Common myeloid progenitor, CD34-positive (primary cell): ENCODE results near the gene USP22.

Experiments used
- CTCF ChIA-PET: fragments of 350-600 bp; sonication (Branson Sonifier 250); formaldehyde crosslinking; loops from one replicate; lab custom pipeline; 2021; ENCODE audit warnings: antibody characterized with exemption; lab: Charles Lee
- POLR2A ChIA-PET: fragments of 350-600 bp; sonication (Branson Sonifier 250); formaldehyde crosslinking; loops from one replicate; lab custom pipeline; 2021; ENCODE audit warnings: antibody characterized with exemption; lab: Charles Lee
- DNase-seq, 3 donors: peaks; one replicate each; pipeline versions ENCODE4 v3.0.0 to v3.0.0-alpha.2; 2013
- H3K27ac ChIP-seq, 2 experiments: 1 replicate in 1 of 2; 2 replicates in 1 of 2; pipeline ENCODE4 v1.7.0; 2013; ENCODE audit warnings: inconsistent platforms in 2 of 2, low read length in 2 of 2, mild to moderate bottlenecking in 2 of 2, low read depth in 1 of 2, moderate library complexity in 1 of 2; ENCODE audit not compliant: severe bottlenecking in 2 of 2, insufficient read depth in 1 of 2, poor library complexity in 1 of 2
- H3K27me3 ChIP-seq, 5 experiments: replicated peaks in 2 of 5; 1 replicate in 3 of 5; 2 replicates in 2 of 5; pipeline versions ENCODE4 v1.6.1 to v1.7.0; 2013; ENCODE audit warnings: low read length in 4 of 5, mild to moderate bottlenecking in 2 of 5, moderate library complexity in 2 of 5, inconsistent platforms in 1 of 5; ENCODE audit not compliant: insufficient read depth in 5 of 5, control insufficient read depth in 4 of 5
- H3K36me3 ChIP-seq, 4 experiments: 1 replicate in 2 of 4; 2 replicates in 2 of 4; pipeline versions ENCODE4 v1.6.1 to v1.7.0; 2013; ENCODE audit warnings: low read length in 3 of 4, control low read depth in 1 of 4, mild to moderate bottlenecking in 1 of 4; ENCODE audit not compliant: control insufficient read depth in 4 of 4, insufficient read depth in 4 of 4
- H3K4me1 ChIP-seq, 4 experiments: 1 replicate in 3 of 4; 2 replicates in 1 of 4; pipeline versions ENCODE4 v1.6.1 to v1.7.1; 2013; ENCODE audit warnings: low read length in 3 of 4, mild to moderate bottlenecking in 3 of 4, control low read depth in 1 of 4, inconsistent platforms in 1 of 4, moderate library complexity in 1 of 4; ENCODE audit not compliant: control insufficient read depth in 4 of 4, insufficient read depth in 4 of 4; ENCODE audit errors: control extremely low read depth in 1 of 4
- H3K4me3 ChIP-seq, 7 experiments: 1 replicate in 4 of 7; 2 replicates in 3 of 7; pipeline versions ENCODE4 v1.5.1 to v1.7.0; 2013; ENCODE audit warnings: mild to moderate bottlenecking in 7 of 7, low read length in 6 of 7, moderate library complexity in 6 of 7, inconsistent platforms in 2 of 7, low read depth in 2 of 7, control low read depth in 1 of 7; ENCODE audit not compliant: insufficient read depth in 4 of 7, control insufficient read depth in 1 of 7; ENCODE audit errors: extremely low read depth in 1 of 7
- H3K9me3 ChIP-seq, 5 experiments: 1 replicate in 4 of 5; 2 replicates in 1 of 5; pipeline versions ENCODE4 v1.6.1 to v1.7.1; 2013; ENCODE audit warnings: low read length in 4 of 5, mild to moderate bottlenecking in 2 of 5, inconsistent platforms in 1 of 5, low read depth in 1 of 5, moderate library complexity in 1 of 5; ENCODE audit not compliant: control insufficient read depth in 4 of 5, insufficient read depth in 2 of 5; ENCODE audit errors: control extremely low read depth in 1 of 5
- WGBS: methylation state at CpG from one replicate; pipeline ENCODE4 v1.1.5; 2013; ENCODE audit not compliant: insufficient coverage; 5-methylcytosine and 5-hydroxymethylcytosine counted together

Gene USP22

GRCh38 chr17:21037117-21037803 lies 5.6 kb downstream of the USP22 start:
- Histone ChIP-seq H3K27ac (no peak overlapping the region), H3K36me3 (peaks cover 8 to 24% (median 13%) of the 10 kb centered on the region in 4 experiments), H3K27me3 (no peaks in the 10 kb centered on the region), H3K9me3 (no peaks in the 10 kb centered on the region), H3K4me1 (peaks cover 36 to 75% (median 60%) of the 10 kb centered on the region in 4 experiments), H3K4me3 (no peak overlapping the region)
- POLR2A ChIA-PET, result no interaction called here
- DNase-seq, result no peak
- CTCF ChIA-PET, result interaction anchor here (1.5 kb wide), 2 partner anchors 9 to 62 kb away, joined by 4 read pairs; no protein-coding TSS in a partner anchor
- no CpG with 5 or more reads among the region's 8 CpGs for WGBS

GRCh38 chr17:21036361-21036881 lies 6.4 kb downstream of the USP22 start:
- CTCF ChIA-PET, result no interaction called here
- H3K9me3 ChIP-seq, result no peaks in the 10 kb centered on the region
- no peaks in the 10 kb centered on the region for H3K27me3 ChIP-seq
- POLR2A ChIA-PET, result no interaction called here
- no peak overlapping the region for H3K4me3 ChIP-seq
- peaks cover 8 to 31% (median 16%) of the 10 kb centered on the region in 4 experiments for H3K36me3 ChIP-seq
- no peak for DNase-seq
- WGBS, result 90% methylated on average over 2 of the region's 4 CpGs
- no peak overlapping the region for H3K27ac ChIP-seq
- peaks cover 36 to 80% (median 61%) of the 10 kb centered on the region in 4 experiments for H3K4me1 ChIP-seq

- ChIA-PET CTCF (interaction anchor here (0.8 kb wide), 1 partner anchor 16 kb away, joined by 3 read pairs; no protein-coding TSS in a partner anchor), POLR2A (interaction anchor here (1.6 kb wide), 1 partner anchor 8 kb away, joined by 6 read pairs; the partner anchor contains the start of gene USP22)
- no peak overlapping the region for H3K27ac ChIP-seq
- H3K4me3 ChIP-seq, result peak overlapping the region in 3 of 7 experiments; percentile 18 to 52 (median 32)
- H3K36me3 ChIP-seq, result peaks cover 8 to 34% (median 16%) of the 10 kb centered on the region in 4 experiments
- H3K9me3 ChIP-seq, result no peaks in the 10 kb centered on the region
- 90% methylated on average over 2 of the region's 7 CpGs for WGBS
- H3K4me1 ChIP-seq, result peaks cover 35 to 74% (median 53%) of the 10 kb centered on the region in 4 experiments
- peak in 1 of 3 donors; percentile 38 for DNase-seq
- no peaks in the 10 kb centered on the region for H3K27me3 ChIP-seq
Observed at GRCh38 chr17:21035406-21035805, 7.4 kb downstream of the USP22 start.

- H3K27ac ChIP-seq, result peak overlapping the region; percentile 21 to 27
- no peaks in the 10 kb centered on the region for H3K9me3 ChIP-seq
- no peaks in the 10 kb centered on the region for H3K27me3 ChIP-seq
- peak overlapping the region in 5 of 7 experiments; percentile 18 to 63 (median 32) for H3K4me3 ChIP-seq
- peaks cover 8 to 34% (median 16%) of the 10 kb centered on the region in 4 experiments for H3K36me3 ChIP-seq
- ChIA-PET CTCF (interaction anchor here (0.8 to 1.9 kb wide), 5 partner anchors 10 to 65 kb away, joined by 3 to 12 read pairs (median 3); partner anchors contain the start of gene USP22), POLR2A (interaction anchor here (0.6 to 1.6 kb wide), 2 partner anchors 8 to 129 kb away, joined by 3 to 6 read pairs; partner anchors contain the start of gene USP22)
- peaks cover 31 to 66% (median 45%) of the 10 kb centered on the region in 4 experiments for H3K4me1 ChIP-seq
- under 1% methylated on average over 8 of the region's 13 CpGs for WGBS
- DNase-seq, result peak; percentile 53 to 81 (median 80)
Observed at GRCh38 chr17:21034340-21035235, 8.2 kb downstream of the USP22 start.

- POLR2A ChIA-PET, result no interaction called here
- no peak overlapping the region for H3K4me3 ChIP-seq
- CTCF ChIA-PET, result interaction anchor here (1.2 to 1.9 kb wide), 3 partner anchors 10 to 14 kb away, joined by 3 to 5 read pairs (median 4); no protein-coding TSS in a partner anchor
- peaks cover 31 to 59% (median 43%) of the 10 kb centered on the region in 4 experiments for H3K4me1 ChIP-seq
- WGBS, result 83% methylated on average over 1 of the region's 2 CpGs
- H3K27ac ChIP-seq, result no peak overlapping the region
- H3K36me3 ChIP-seq, result peaks cover 8 to 43% (median 18%) of the 10 kb centered on the region in 4 experiments
- H3K27me3 ChIP-seq, result no peaks in the 10 kb centered on the region
- DNase-seq, result peak in 1 of 3 donors; percentile 39
- H3K9me3 ChIP-seq, result no peaks in the 10 kb centered on the region
Observed at GRCh38 chr17:21033350-21033749, 9.5 kb downstream of the USP22 start.

GRCh38 chr17:21031756-21032396 lies 10.9 kb downstream of the USP22 start:
- 85% methylated on average over 6 of the region's 8 CpGs for WGBS
- CTCF ChIA-PET, result interaction anchor here (1.4 to 1.7 kb wide), 3 partner anchors 11 to 13 kb away, joined by 3 to 8 read pairs (median 5); partner anchors contain the start of gene USP22
- H3K4me1 ChIP-seq, result peaks cover 31 to 47% (median 35%) of the 10 kb centered on the region in 4 experiments

More at GRCh38 chr17:21031756-21032396, 10.9 kb downstream of the USP22 start:
- POLR2A ChIA-PET, result interaction anchor here (0.6 kb wide), 1 partner anchor 9 kb away, joined by 3 read pairs; no protein-coding TSS in a partner anchor
- no peak overlapping the region for H3K27ac ChIP-seq
- no peaks in the 10 kb centered on the region for H3K9me3 ChIP-seq
- H3K36me3 ChIP-seq, result peaks cover 8 to 47% (median 25%) of the 10 kb centered on the region in 4 experiments
- DNase-seq, result no peak
- H3K27me3 ChIP-seq, result no peaks in the 10 kb centered on the region
- no peak overlapping the region for H3K4me3 ChIP-seq
